NOMO-1 treated with DMSO at 0.1 percent for 48 hours (cell line): ENCODE data around the gene HOXA2.

ENCODE experiments used
- DNase-seq: peaks from one replicate; lab custom pipeline; 2025; ENCODE audit not compliant: unreplicated experiment; lab: John Stamatoyannopoulos, UW

HOXA2 gene

GRCh38 chr7:27141923-27142579 lies 39.6 kb upstream of the HOXA2 start:
- no peak for DNase-seq

GRCh38 chr7:27141137-27141922 lies 38.8 kb upstream of the HOXA2 start:
- DNase-seq = no peak

GRCh38 chr7:27140126-27140857 lies 37.8 kb upstream of the HOXA2 start:
- no peak for DNase-seq

GRCh38 chr7:27139334-27140125 lies 37.0 kb upstream of the HOXA2 start:
- no peak for DNase-seq

- no peak for DNase-seq
Measured at GRCh38 chr7:27138985-27139333, 36.5 kb upstream of the HOXA2 start.

GRCh38 chr7:27138472-27138871 lies 36.0 kb upstream of the HOXA2 start:
- no peak for DNase-seq

GRCh38 chr7:27137640-27138315 lies 35.3 kb upstream of the HOXA2 start:
- DNase-seq = no peak

- peak; percentile 45 for DNase-seq
Measured at GRCh38 chr7:27134392-27134791, 31.9 kb upstream of the HOXA2 start.

- DNase-seq = no peak
Measured at GRCh38 chr7:27133409-27134231, 31.1 kb upstream of the HOXA2 start.

GRCh38 chr7:27132978-27133377 lies 30.5 kb upstream of the HOXA2 start:
- DNase-seq = no peak

- no peak for DNase-seq
Measured at GRCh38 chr7:27132214-27132613, 29.7 kb upstream of the HOXA2 start.

- no peak for DNase-seq
Measured at GRCh38 chr7:27131390-27131819, 28.9 kb upstream of the HOXA2 start.

- DNase-seq = no peak
Measured at GRCh38 chr7:27130540-27131389, 28.3 kb upstream of the HOXA2 start, which contains the start of gene HOXA4. Gene HOXA4, minus strand, starts transcription at chr7:27130757. Its CDS starts 24 bp downstream, at chr7:27130733.

GRCh38 chr7:27129729-27130539 lies 27.5 kb upstream of the HOXA2 start:
- DNase-seq = no peak

GRCh38 chr7:27128776-27129728 lies 26.6 kb upstream of the HOXA2 start:
- DNase-seq = no peak

GRCh38 chr7:27128034-27128433 lies 25.6 kb upstream of the HOXA2 start:
- no peak for DNase-seq
